ENCODE data around the gene CA10.
A peak's percentile ranks its signal among the peaks of the same experiment; 100 is the strongest.

The CA10 gene

DNA sequence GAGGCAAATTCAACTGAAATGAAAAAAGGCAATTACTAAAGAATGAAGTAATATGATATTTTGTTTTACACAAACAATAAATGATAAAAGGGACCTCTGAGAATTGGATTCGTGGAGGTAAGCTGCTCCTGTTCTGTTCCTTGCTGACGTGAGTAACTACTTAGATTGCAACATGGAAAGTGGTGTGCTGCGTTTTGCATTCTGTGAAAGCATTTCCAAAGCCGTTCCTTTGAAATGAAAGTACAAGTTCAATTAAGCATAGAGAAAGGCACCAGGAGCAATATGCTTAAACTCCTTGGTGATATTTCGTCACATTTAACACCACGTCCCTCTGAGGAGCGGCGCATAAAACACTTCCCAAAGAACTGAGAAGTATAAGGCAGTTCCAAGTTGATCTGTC lies 516.5 kb downstream of the CA10 start:
- H3K4me2 ChIP-seq (ENCODE audit: low read length): no peak overlapping the region
- no peak overlapping the region for H2BK120ac ChIP-seq (ENCODE audit: insufficient read depth, low read length, poor library complexity)
- H3K18ac ChIP-seq (ENCODE audit: low read length): no peak overlapping the region
- H3K27me3 ChIP-seq (ENCODE audit: insufficient read depth, low read length): no peaks in the 10 kb centered on the region
- H2AFZ ChIP-seq (ENCODE audit: insufficient read depth, low read length, poor library complexity): no peak overlapping the region
- H3K23ac ChIP-seq (ENCODE audit: low read length): no peak overlapping the region
- H3K36me3 ChIP-seq (ENCODE audit: control insufficient read depth in 1 of 2, insufficient read depth in 2 of 2, low read length in 2 of 2): no peaks in the 10 kb centered on the region
- no peak overlapping the region for H3K14ac ChIP-seq (ENCODE audit: low read length)
- H2BK5ac ChIP-seq (ENCODE audit: low read depth, low read length, poor library complexity): no peak overlapping the region
- no peak for DNase-seq
- no peak overlapping the region for H2AK5ac ChIP-seq (ENCODE audit: low read length)
- no peak overlapping the region for H3K4me3 ChIP-seq (ENCODE audit: low read depth, low read length)
- no peaks in the 10 kb centered on the region for H3K9me3 ChIP-seq (ENCODE audit: insufficient read depth, low read depth, low read length)
- WGBS (ENCODE audit: extremely low coverage, insufficient coverage, insufficient read length): no CpG with 5 or more reads among the region's 8 CpGs
- H4K91ac ChIP-seq (ENCODE audit: low read depth, low read length): no peak overlapping the region
- no peak overlapping the region for H4K12ac ChIP-seq (ENCODE audit: low read depth, low read length)
- no peak overlapping the region for H3K4ac ChIP-seq (ENCODE audit: low read depth, low read length)
- no peaks in the 10 kb centered on the region for H3K79me2 ChIP-seq (ENCODE audit: control insufficient read depth, insufficient read depth, low read length, poor library complexity)
- no peak overlapping the region for H2BK12ac ChIP-seq (ENCODE audit: low read length)
- no peaks in the 10 kb centered on the region for H3K79me1 ChIP-seq (ENCODE audit: low read length)
- no peak overlapping the region for H3K9ac ChIP-seq (ENCODE audit: low read length)
- H3K4me1 ChIP-seq (ENCODE audit: control insufficient read depth in 1 of 2, insufficient read depth in 2 of 2, low read length in 2 of 2): no peaks in the 10 kb centered on the region
- no peak overlapping the region for H3K27ac ChIP-seq (ENCODE audit: low read depth, low read length)
- no peak overlapping the region for H4K8ac ChIP-seq (ENCODE audit: low read depth, low read length)

DNA sequence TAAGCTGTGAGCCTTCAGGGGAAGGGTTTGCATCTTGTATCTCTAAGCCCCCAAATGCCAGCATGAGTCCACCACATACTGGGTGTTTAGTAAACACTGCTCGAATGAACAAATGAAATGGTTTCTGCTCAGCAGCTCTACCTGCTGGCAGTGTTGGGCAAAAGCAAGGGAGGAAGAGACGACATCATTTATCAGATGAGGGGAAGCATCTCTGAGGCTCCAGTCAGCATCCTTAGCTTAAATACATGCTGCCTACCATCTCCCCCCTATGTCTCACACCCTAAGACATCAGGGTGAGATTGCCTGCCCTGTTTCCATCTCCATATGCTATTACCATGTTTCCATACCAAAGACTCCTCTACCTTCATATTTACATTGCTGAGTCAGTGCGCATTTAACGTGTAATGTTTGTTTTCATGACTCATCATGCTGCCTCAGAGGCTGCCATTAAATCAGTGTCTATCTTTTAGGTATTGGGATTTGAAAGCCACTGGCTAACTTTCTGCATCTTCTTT lies 518.3 kb downstream of the CA10 start:
- no peak overlapping the region for H3K4ac ChIP-seq (ENCODE audit: low read depth, low read length)
- H3K23ac ChIP-seq (ENCODE audit: low read length): no peak overlapping the region
- no peaks in the 10 kb centered on the region for H3K9me3 ChIP-seq (ENCODE audit: insufficient read depth, low read depth, low read length)
- H2BK5ac ChIP-seq (ENCODE audit: low read depth, low read length, poor library complexity): no peak overlapping the region
- H3K79me2 ChIP-seq (ENCODE audit: control insufficient read depth, insufficient read depth, low read length, poor library complexity): no peaks in the 10 kb centered on the region
- H3K4me1 ChIP-seq (ENCODE audit: control insufficient read depth in 1 of 2, insufficient read depth in 2 of 2, low read length in 2 of 2): no peaks in the 10 kb centered on the region
- no peak overlapping the region for H3K14ac ChIP-seq (ENCODE audit: low read length)
- no peak overlapping the region for H3K18ac ChIP-seq (ENCODE audit: low read length)
- no peak overlapping the region for H2AFZ ChIP-seq (ENCODE audit: insufficient read depth, low read length, poor library complexity)
- H2BK120ac ChIP-seq (ENCODE audit: insufficient read depth, low read length, poor library complexity): no peak overlapping the region
- H3K27ac ChIP-seq (ENCODE audit: low read depth, low read length): no peak overlapping the region
- peak in 1 of 2 donors; percentile 45 for DNase-seq
- no peak overlapping the region for H4K91ac ChIP-seq (ENCODE audit: low read depth, low read length)
- no peak overlapping the region for H4K12ac ChIP-seq (ENCODE audit: low read depth, low read length)
- no peak overlapping the region for H4K8ac ChIP-seq (ENCODE audit: low read depth, low read length)
- no peak overlapping the region for H3K4me3 ChIP-seq (ENCODE audit: low read depth, low read length)
- no peak overlapping the region for H2BK12ac ChIP-seq (ENCODE audit: low read length)
- H3K36me3 ChIP-seq (ENCODE audit: control insufficient read depth in 1 of 2, insufficient read depth in 2 of 2, low read length in 2 of 2): no peaks in the 10 kb centered on the region
- WGBS (ENCODE audit: extremely low coverage, insufficient coverage, insufficient read length): no CpG with 5 or more reads among the region's 4 CpGs
- H3K27me3 ChIP-seq (ENCODE audit: insufficient read depth, low read length): no peaks in the 10 kb centered on the region
- H3K4me2 ChIP-seq (ENCODE audit: low read length): no peak overlapping the region
- no peak overlapping the region for H2AK5ac ChIP-seq (ENCODE audit: low read length)
- H3K79me1 ChIP-seq (ENCODE audit: low read length): no peaks in the 10 kb centered on the region
- H3K9ac ChIP-seq (ENCODE audit: low read length): no peak overlapping the region

DNA sequence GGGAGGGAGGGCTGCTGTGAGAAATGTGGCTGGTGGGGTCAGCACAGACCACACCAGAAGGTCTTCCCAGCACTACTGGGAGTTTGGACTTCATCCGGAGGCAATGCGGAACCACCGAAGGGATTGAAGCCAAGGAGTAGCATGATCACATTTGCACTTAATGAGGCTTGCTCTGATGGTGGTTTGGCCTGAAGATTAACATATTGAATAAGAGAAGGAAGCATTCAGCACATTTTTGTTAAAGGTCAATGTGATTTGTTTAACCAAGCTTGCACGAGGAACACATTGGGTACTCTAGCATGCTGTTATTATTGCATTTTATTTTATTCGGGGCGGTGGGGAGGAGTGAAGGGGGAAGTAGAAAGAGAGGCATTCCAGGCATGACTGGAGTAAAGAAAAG lies 519.5 kb downstream of the CA10 start:
- H4K91ac ChIP-seq (ENCODE audit: low read depth, low read length): no peak overlapping the region
- H3K9me3 ChIP-seq (ENCODE audit: insufficient read depth, low read depth, low read length): no peaks in the 10 kb centered on the region
- no peak overlapping the region for H2AFZ ChIP-seq (ENCODE audit: insufficient read depth, low read length, poor library complexity)
- no peak overlapping the region for H3K23ac ChIP-seq (ENCODE audit: low read length)
- H3K9ac ChIP-seq (ENCODE audit: low read length): no peak overlapping the region
- no CpG with 5 or more reads among the region's 6 CpGs for WGBS (ENCODE audit: extremely low coverage, insufficient coverage, insufficient read length)
- H4K8ac ChIP-seq (ENCODE audit: low read depth, low read length): no peak overlapping the region
- no peaks in the 10 kb centered on the region for H3K27me3 ChIP-seq (ENCODE audit: insufficient read depth, low read length)
- no peak overlapping the region for H4K12ac ChIP-seq (ENCODE audit: low read depth, low read length)
- H3K14ac ChIP-seq (ENCODE audit: low read length): no peak overlapping the region
- H3K18ac ChIP-seq (ENCODE audit: low read length): no peak overlapping the region
- no peak overlapping the region for H3K4me3 ChIP-seq (ENCODE audit: low read depth, low read length)
- H3K79me2 ChIP-seq (ENCODE audit: control insufficient read depth, insufficient read depth, low read length, poor library complexity): no peaks in the 10 kb centered on the region
- no peak overlapping the region for H2BK12ac ChIP-seq (ENCODE audit: low read length)
- H3K79me1 ChIP-seq (ENCODE audit: low read length): no peaks in the 10 kb centered on the region
- no peaks in the 10 kb centered on the region for H3K4me1 ChIP-seq (ENCODE audit: control insufficient read depth in 1 of 2, insufficient read depth in 2 of 2, low read length in 2 of 2)
- no peak overlapping the region for H3K4me2 ChIP-seq (ENCODE audit: low read length)
- DNase-seq: no peak
- no peak overlapping the region for H2BK120ac ChIP-seq (ENCODE audit: insufficient read depth, low read length, poor library complexity)
- H3K27ac ChIP-seq (ENCODE audit: low read depth, low read length): no peak overlapping the region
- no peak overlapping the region for H3K4ac ChIP-seq (ENCODE audit: low read depth, low read length)
- H2AK5ac ChIP-seq (ENCODE audit: low read length): no peak overlapping the region
- no peaks in the 10 kb centered on the region for H3K36me3 ChIP-seq (ENCODE audit: control insufficient read depth in 1 of 2, insufficient read depth in 2 of 2, low read length in 2 of 2)
- no peak overlapping the region for H2BK5ac ChIP-seq (ENCODE audit: low read depth, low read length, poor library complexity)

DNA sequence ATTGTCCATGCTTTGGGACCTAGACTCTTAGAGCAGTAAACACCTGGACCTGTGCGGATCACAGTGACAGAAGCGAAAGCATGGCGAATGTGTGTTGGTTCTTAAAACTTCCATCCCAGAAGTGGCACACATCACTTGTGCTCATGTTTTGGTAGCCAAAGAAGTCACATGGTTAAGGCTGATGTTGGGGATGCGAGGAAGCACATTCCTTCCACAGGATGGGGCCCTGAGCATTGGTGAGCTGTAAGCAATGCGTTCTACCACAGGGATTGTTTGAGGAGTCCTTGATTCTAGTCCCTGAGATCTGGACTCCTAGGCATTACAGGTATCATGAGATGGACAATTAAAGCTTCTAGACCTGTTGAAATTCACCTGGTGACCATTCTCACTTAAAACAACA lies 522.2 kb downstream of the CA10 start:
- WGBS (ENCODE audit: extremely low coverage, insufficient coverage, insufficient read length): no CpG with 5 or more reads among the region's 5 CpGs
- Histone ChIP-seq H3K27me3 (ENCODE audit: insufficient read depth, low read length) (no peaks in the 10 kb centered on the region), H2BK5ac (ENCODE audit: low read depth, low read length, poor library complexity) (no peak overlapping the region), H3K18ac (ENCODE audit: low read length) (no peak overlapping the region), H3K79me1 (ENCODE audit: low read length) (no peaks in the 10 kb centered on the region), H4K8ac (ENCODE audit: low read depth, low read length) (no peak overlapping the region), H3K4me2 (ENCODE audit: low read length) (no peak overlapping the region), H4K12ac (ENCODE audit: low read depth, low read length) (no peak overlapping the region), H3K9me3 (ENCODE audit: insufficient read depth, low read depth, low read length) (no peaks in the 10 kb centered on the region), H2BK12ac (ENCODE audit: low read length) (no peak overlapping the region), H4K91ac (ENCODE audit: low read depth, low read length) (no peak overlapping the region), H2BK120ac (ENCODE audit: insufficient read depth, low read length, poor library complexity) (no peak overlapping the region), H3K27ac (ENCODE audit: low read depth, low read length) (no peak overlapping the region), H2AK5ac (ENCODE audit: low read length) (no peak overlapping the region), H3K9ac (ENCODE audit: low read length) (no peak overlapping the region), H3K4me1 (ENCODE audit: control insufficient read depth in 1 of 2, insufficient read depth in 2 of 2, low read length in 2 of 2) (no peaks in the 10 kb centered on the region), H3K79me2 (ENCODE audit: control insufficient read depth, insufficient read depth, low read length, poor library complexity) (no peaks in the 10 kb centered on the region), H3K14ac (ENCODE audit: low read length) (no peak overlapping the region), H3K4me3 (ENCODE audit: low read depth, low read length) (no peak overlapping the region), H2AFZ (ENCODE audit: insufficient read depth, low read length, poor library complexity) (no peak overlapping the region), H3K4ac (ENCODE audit: low read depth, low read length) (no peak overlapping the region), H3K23ac (ENCODE audit: low read length) (no peak overlapping the region), H3K36me3 (ENCODE audit: control insufficient read depth in 1 of 2, insufficient read depth in 2 of 2, low read length in 2 of 2) (no peaks in the 10 kb centered on the region)
- DNase-seq: no peak

All from trophoblast cell (in vitro differentiated cells and primary cell).